Endothelial cell of umbilical vein (primary cell): ENCODE measurements around the gene ARGFX. TPM values are rescaled to one million over a fixed set of nuclear protein-coding genes. Genes with fewer than 3 reads are reported as not detected.

ENCODE experiments used
- BruUV-seq: library from RNA; stranded (reverse); fragments of 400-500 nt; replicated peaks from 2 replicates; lab custom pipeline; 2021; lab: Mats Ljungman, UMichigan
- CTCF ChIA-PET: fragments of 300-600, 350-600 bp; sonication (Branson Sonifier 250); formaldehyde crosslinking; loops from one replicate; lab custom pipeline; 2021; ENCODE audit warnings: antibody characterized with exemption, inconsistent platforms; lab: Charles Lee
- POLR2A ChIA-PET: fragments of 300-600, 350-600 bp; sonication (Branson Sonifier 250); formaldehyde crosslinking; loops from one replicate; lab custom pipeline; 2021; ENCODE audit warnings: antibody characterized with exemption, inconsistent platforms; lab: Charles Lee
- DNase-seq: peaks from one replicate; pipeline ENCODE4 v3.0.0-alpha.2; 2011; ENCODE audit warnings: low read depth, low spot score
- FAIRE-seq: peaks from 2 replicates; lab custom pipeline; 2011; peaks lifted over from hg19 to GRCh38; lab: Jason Lieb, UNC
- H2AFZ ChIP-seq: 2 replicates; pipeline ENCODE4 v1.6.0; 2012; ENCODE audit warnings: low read depth, low read length, control low read depth, inconsistent platforms
- H3K27ac ChIP-seq: 2 replicates; pipeline ENCODE4 v1.5.1; 2011; ENCODE audit warnings: low read depth, mild to moderate bottlenecking, control low read depth, low read length, moderate library complexity; ENCODE audit not compliant: insufficient read depth
- H3K27me3 ChIP-seq, 2 experiments: 2 replicates each; pipeline versions ENCODE4 v1.6.0 to v1.6.1; 2011; ENCODE audit warnings: low read length in 2 of 2, mixed read lengths in 1 of 2; ENCODE audit not compliant: control insufficient read depth in 2 of 2, insufficient read depth in 2 of 2
- H3K36me3 ChIP-seq, 2 experiments: 2 replicates in 1 of 2; 3 replicates in 1 of 2; pipeline ENCODE4 v1.5.1; 2011; ENCODE audit warnings: low read length in 2 of 2, mild to moderate bottlenecking in 1 of 2, moderate library complexity in 1 of 2; ENCODE audit not compliant: control insufficient read depth in 2 of 2, insufficient read depth in 2 of 2; ENCODE audit errors: extremely low read depth in 1 of 2
- H3K4me1 ChIP-seq: 3 replicates; pipeline ENCODE4 v1.5.1; 2011; ENCODE audit warnings: mild to moderate bottlenecking, low read length; ENCODE audit not compliant: control insufficient read depth, insufficient read depth; ENCODE audit errors: extremely low read depth
- H3K4me2 ChIP-seq: 2 replicates; pipeline ENCODE4 v1.6.1; 2011; ENCODE audit warnings: low read length, control low read depth, mixed read lengths; ENCODE audit not compliant: insufficient read depth
- H3K4me3 ChIP-seq, 3 experiments: fragments of 200-600 bp in 1 of 3; sonication (generic), shearing (Covaris generic) in 1 of 3; replicated peaks in 1 of 3; 2 replicates each; pipeline ENCODE4 v1.5.1; 2011 to 2016; ENCODE audit warnings: control low read depth in 3 of 3, low read length in 3 of 3, mild to moderate bottlenecking in 2 of 3, inconsistent platforms in 1 of 3, low read depth in 1 of 3, moderate library complexity in 1 of 3; ENCODE audit not compliant: insufficient read depth in 1 of 3
- H3K79me2 ChIP-seq: 2 replicates; pipeline ENCODE4 v1.6.0; 2012; ENCODE audit warnings: low read length, inconsistent platforms; ENCODE audit not compliant: control insufficient read depth, insufficient read depth
- H3K9ac ChIP-seq: replicated peaks from 2 replicates; pipeline ENCODE3; 2011; ENCODE audit warnings: low read length, control low read depth; ENCODE audit not compliant: insufficient read depth; ENCODE audit errors: extremely low read depth
- H3K9me1 ChIP-seq: replicated peaks from 3 replicates; pipeline ENCODE4 v1.6.0; 2011; ENCODE audit warnings: mild to moderate bottlenecking, low read length; ENCODE audit not compliant: control insufficient read depth, insufficient read depth; ENCODE audit errors: extremely low read depth
- H3K9me3 ChIP-seq: replicated peaks from 2 replicates; pipeline ENCODE4 v1.5.1; 2012; ENCODE audit warnings: low read length, inconsistent platforms; ENCODE audit not compliant: control insufficient read depth, insufficient read depth
- H4K20me1 ChIP-seq: replicated peaks from 2 replicates; pipeline ENCODE3; 2011; ENCODE audit warnings: mild to moderate bottlenecking, low read length; ENCODE audit not compliant: control insufficient read depth, insufficient read depth; ENCODE audit errors: extremely low read depth
- CTCF ChIP-seq, 2 donors: IDR thresholded peaks; 1 replicate in 1 of 2; 2 replicates in 1 of 2; pipeline ENCODE4 v1.5.1; 2011; ENCODE audit warnings: low read length in 2 of 2, mild to moderate bottlenecking in 2 of 2, moderate library complexity in 2 of 2, control low read depth in 1 of 2, inconsistent platforms in 1 of 2, low read depth in 1 of 2; ENCODE audit not compliant: insufficient read depth in 1 of 2; ENCODE audit errors: extremely low read depth in 1 of 2
- JUN ChIP-seq: IDR thresholded peaks from 2 replicates; pipeline ENCODE4 v1.6.1; 2011; ENCODE audit warnings: borderline replicate concordance, low read depth; ENCODE audit not compliant: insufficient read length, insufficient read depth
- POLR2AphosphoS5 ChIP-seq: IDR thresholded peaks from 2 replicates; pipeline ENCODE4 v1.6.1; 2012; ENCODE audit warnings: low read depth, mild to moderate bottlenecking, control low read depth, low read length, moderate library complexity; ENCODE audit not compliant: insufficient read depth
- dilution Hi-C: fragments of 300-500 bp; cut with MboI; formaldehyde crosslinking; loops from one replicate; pipeline ENCODE4 v1.15.0; 2019; ENCODE audit warnings: low sequenced_read_pairs; ENCODE audit not compliant: extremely low pct_ligation_motif_present
- intact Hi-C: fragments of 100-400 bp; cut with micrococcal nuclease; formaldehyde crosslinking; loops from one replicate; pipeline ENCODE4 v1.10.0; 2022
- polyA plus RNA-seq, 4 experiments: library from polyadenylated mRNA; depleted of rRNA in 3 of 4; stranded (reverse) in 3 of 4; unstranded in 1 of 4; fragments of >200 nt; gene quantifications; 2 replicates each; pipeline versions ENCODE4 v1.2.1 to v1.2.3, GENCODE V29; 2011 to 2012; ENCODE audit warnings: missing spikeins in 1 of 4
- total RNA-seq: library from RNA; stranded (reverse); gene quantifications from 2 replicates; pipeline ENCODE4 v1.2.3, GENCODE V29; 2021

Gene ARGFX
- total and polyA plus RNA-seq, 2 donors (not counting 3 experiments of a cell fraction or from before 2014, with no cell fraction given), result not detected

GRCh38 chr3:121545049-121545573 is 22.6 kb upstream of the ARGFX start:
- Histone ChIP-seq H3K4me3 (peak overlapping the region; percentile 65 to 93 (median 67)), H2AFZ (peak overlapping the region; percentile 89), H3K36me3 (no peaks in the 10 kb centered on the region), H4K20me1 (no peaks in the 10 kb centered on the region), H3K27me3 (no peaks in the 10 kb centered on the region), H3K4me2 (peak overlapping the region; percentile 98), H3K27ac (peak overlapping the region; percentile 17), H3K9me1 (no peaks in the 10 kb centered on the region), H3K79me2 (peaks cover 24% of the 10 kb centered on the region), H3K9ac (peak overlapping the region; percentile 67), H3K9me3 (no peaks in the 10 kb centered on the region), H3K4me1 (peaks cover 12% of the 10 kb centered on the region)
- BruUV-seq, result no TSS peak
- CTCF ChIA-PET, result interaction anchor here (1.3 to 3.6 kb wide), 3 partner anchors 555 to 762 kb away, joined by 3 to 36 read pairs (median 11); no protein-coding TSS in a partner anchor
- intact Hi-C loops, result loop anchor here (2.0 to 10.0 kb wide), 3 partner anchors 117 to 1710 kb away; partner anchors contain the start of genes EAF2, HCLS1 and IQCB1
- TF ChIP-seq POLR2AphosphoS5 (no peak), JUN (no peak), CTCF (IDR thresholded peaks at IDR 0.05; ENCODE audit: extremely low read depth in 1 of 2, insufficient read depth in 1 of 2, low read depth in 1 of 2, low read length in 2 of 2) (no peak)
- DNase-seq, result no peak
- FAIRE-seq, result no peak
- dilution Hi-C loops, result no loop called here
- POLR2A ChIA-PET, result no interaction called here
